Cardiac fibroblast (primary cell): Measurements from ENCODE around the gene DNAH9.

Experiments
- DNase-seq, 2 donors: peaks; one replicate each; pipeline versions ENCODE4 v3.0.0 to v3.0.0-alpha.2; 2010; ENCODE audit warnings: low read depth in 2 of 2
- H3K4me3 ChIP-seq, 2 donors: replicated peaks in 1 of 2; 1 replicate in 1 of 2; 2 replicates in 1 of 2; pipeline ENCODE4 v1.5.1; 2011; ENCODE audit warnings: low read depth in 2 of 2, low read length in 2 of 2, mild to moderate bottlenecking in 2 of 2, moderate library complexity in 1 of 2
- CTCF ChIP-seq: IDR thresholded peaks from one replicate; pipeline ENCODE4 v1.5.1; 2011; ENCODE audit warnings: low read depth, mild to moderate bottlenecking, low read length, inconsistent platforms

DNAH9 gene

GRCh38 chr17:12007466-12007865 lies 409.2 kb downstream of the DNAH9 start:
- no peak for TF ChIP-seq CTCF
- DNase-seq = no peak
- H3K4me3 ChIP-seq = no peak overlapping the region
